Peyer's patch (tissue), 4 donors: ENCODE data around the gene MGLL. TPM values are rescaled to one million over a fixed set of nuclear protein-coding genes. Genes with fewer than 3 reads are reported as not detected.

Experiments
- DNase-seq, 3 donors: peaks; one replicate each; pipeline ENCODE4 v3.0.0-alpha.2; 2017 to 2019
- H3K27ac ChIP-seq, 4 donors: fragments of 200-600 bp; sonication (generic); one replicate each; pipeline ENCODE4 v1.5.1; 2016 to 2019
- H3K27me3 ChIP-seq, 2 donors: fragments of 200-600 bp; sonication (generic); one replicate each; pipeline ENCODE4 v1.5.1; 2019
- H3K36me3 ChIP-seq, 3 donors: fragments of 200-600 bp; sonication (generic); one replicate each; pipeline ENCODE4 v1.5.1; 2016 to 2019
- H3K4me1 ChIP-seq, 4 donors: fragments of 200-600 bp; sonication (generic); one replicate each; pipeline ENCODE4 v1.5.1; 2016 to 2019
- H3K4me3 ChIP-seq, 4 donors: fragments of 200-600 bp; sonication (generic); 1 replicate in 3 of 4; 2 replicates in 1 of 4; pipeline ENCODE4 v1.5.1; 2016 to 2019; ENCODE audit warnings: mild to moderate bottlenecking in 1 of 4
- H3K9me3 ChIP-seq, 4 donors: fragments of 200-600 bp; sonication (generic); one replicate each; pipeline ENCODE4 v1.5.1; 2016 to 2019; ENCODE audit warnings: mild to moderate bottlenecking in 1 of 4
- POLR2A ChIP-seq, 2 donors: fragments of 450-650 bp; IDR thresholded peaks; one replicate each; pipeline ENCODE4 v1.5.1; 2017; ENCODE audit warnings: antibody characterized with exemption in 2 of 2, mild to moderate bottlenecking in 2 of 2, moderate library complexity in 2 of 2
- total RNA-seq, 4 donors: library from RNA; depleted of rRNA; stranded (reverse); fragments of >200 nt; gene quantifications; one replicate each; pipeline ENCODE4 v1.1.0, GENCODE V29; 2016
- TF ChIP-seq, protein P1 (sequence below), 6 experiments: fragments of 450-650 bp in 4 of 6; fragments of 200-600 bp in 2 of 6; sonication (generic) in 1 of 6; IDR thresholded peaks; one replicate each; pipeline ENCODE4 v1.5.1; 2017 to 2019; ENCODE audit warnings: antibody characterized with exemption in 6 of 6, mild to moderate bottlenecking in 3 of 6, moderate library complexity in 1 of 6

The MGLL gene
- total RNA-seq, 4 donors from 2014 or later = 56.1 to 180 (median 143) TPM

DNA sequence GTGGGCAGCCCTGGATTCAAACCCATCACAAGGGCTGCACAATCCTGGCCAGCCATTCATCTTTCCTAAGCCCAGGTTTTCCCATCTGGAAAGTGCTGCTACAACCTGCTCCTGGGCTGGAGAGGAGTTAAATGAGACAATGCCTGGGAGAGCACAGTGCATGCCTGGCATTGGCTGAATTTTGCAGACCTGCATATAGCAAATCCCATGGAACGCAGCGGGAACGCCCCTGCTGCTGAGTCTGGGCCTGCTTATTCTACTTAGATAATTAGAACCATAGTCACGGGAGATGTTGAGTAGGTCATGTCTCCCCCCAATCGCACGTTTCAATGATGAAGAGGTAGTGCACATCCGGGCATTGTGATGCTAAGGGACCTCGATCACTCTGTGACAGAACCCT, 102.9 kb downstream of the MGLL start:
- no peak overlapping the region for H3K4me3 ChIP-seq
- no peak overlapping the region for H3K27ac ChIP-seq
- no peak for TF ChIP-seq POLR2A (IDR thresholded peaks at IDR 0.05)
- TF ChIP-seq, protein P1, sequence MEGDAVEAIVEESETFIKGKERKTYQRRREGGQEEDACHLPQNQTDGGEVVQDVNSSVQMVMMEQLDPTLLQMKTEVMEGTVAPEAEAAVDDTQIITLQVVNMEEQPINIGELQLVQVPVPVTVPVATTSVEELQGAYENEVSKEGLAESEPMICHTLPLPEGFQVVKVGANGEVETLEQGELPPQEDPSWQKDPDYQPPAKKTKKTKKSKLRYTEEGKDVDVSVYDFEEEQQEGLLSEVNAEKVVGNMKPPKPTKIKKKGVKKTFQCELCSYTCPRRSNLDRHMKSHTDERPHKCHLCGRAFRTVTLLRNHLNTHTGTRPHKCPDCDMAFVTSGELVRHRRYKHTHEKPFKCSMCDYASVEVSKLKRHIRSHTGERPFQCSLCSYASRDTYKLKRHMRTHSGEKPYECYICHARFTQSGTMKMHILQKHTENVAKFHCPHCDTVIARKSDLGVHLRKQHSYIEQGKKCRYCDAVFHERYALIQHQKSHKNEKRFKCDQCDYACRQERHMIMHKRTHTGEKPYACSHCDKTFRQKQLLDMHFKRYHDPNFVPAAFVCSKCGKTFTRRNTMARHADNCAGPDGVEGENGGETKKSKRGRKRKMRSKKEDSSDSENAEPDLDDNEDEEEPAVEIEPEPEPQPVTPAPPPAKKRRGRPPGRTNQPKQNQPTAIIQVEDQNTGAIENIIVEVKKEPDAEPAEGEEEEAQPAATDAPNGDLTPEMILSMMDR (IDR thresholded peaks at IDR 0.05) = no peak
- DNase-seq = peak in 2 of 3 donors; percentile 7 to 11
- peaks cover 0 to 17% (median 0%) of the 10 kb centered on the region in 4 donors for H3K4me1 ChIP-seq
- H3K36me3 ChIP-seq = peaks cover 0 to 36% (median 0%) of the 10 kb centered on the region in 3 donors
- no peaks in the 10 kb centered on the region for H3K9me3 ChIP-seq
- H3K27me3 ChIP-seq = no peaks in the 10 kb centered on the region

DNA sequence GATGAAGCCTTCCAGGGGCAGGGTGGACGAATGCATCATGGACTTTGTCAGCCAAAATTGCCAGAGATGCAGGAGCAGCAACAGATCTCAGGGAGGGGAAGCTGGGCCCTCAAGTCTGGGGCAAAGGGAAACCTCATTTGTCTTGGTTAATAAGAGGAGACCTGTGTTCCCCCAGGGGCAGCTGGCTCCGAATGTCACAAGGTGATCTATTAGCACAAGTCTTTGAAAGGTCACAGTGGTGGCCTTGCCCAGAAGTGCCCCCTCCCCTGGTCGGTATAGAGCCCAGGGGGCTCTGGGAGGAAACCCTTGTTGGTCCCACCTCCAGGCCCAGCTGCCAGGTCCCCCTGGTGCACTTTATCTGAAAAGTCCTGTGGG, 103.4 kb downstream of the MGLL start:
- Histone ChIP-seq H3K9me3 (no peaks in the 10 kb centered on the region), H3K36me3 (peaks cover 0 to 36% (median 0%) of the 10 kb centered on the region in 3 donors), H3K4me3 (no peak overlapping the region), H3K27me3 (no peaks in the 10 kb centered on the region), H3K27ac (no peak overlapping the region), H3K4me1 (peaks cover 0 to 17% (median 0%) of the 10 kb centered on the region in 4 donors)
- DNase-seq = peak in 2 of 3 donors; percentile 20 to 32
- no peak for TF ChIP-seq POLR2A (IDR thresholded peaks at IDR 0.05)
- TF ChIP-seq, protein P1 (IDR thresholded peaks at IDR 0.05) = no peak

DNA sequence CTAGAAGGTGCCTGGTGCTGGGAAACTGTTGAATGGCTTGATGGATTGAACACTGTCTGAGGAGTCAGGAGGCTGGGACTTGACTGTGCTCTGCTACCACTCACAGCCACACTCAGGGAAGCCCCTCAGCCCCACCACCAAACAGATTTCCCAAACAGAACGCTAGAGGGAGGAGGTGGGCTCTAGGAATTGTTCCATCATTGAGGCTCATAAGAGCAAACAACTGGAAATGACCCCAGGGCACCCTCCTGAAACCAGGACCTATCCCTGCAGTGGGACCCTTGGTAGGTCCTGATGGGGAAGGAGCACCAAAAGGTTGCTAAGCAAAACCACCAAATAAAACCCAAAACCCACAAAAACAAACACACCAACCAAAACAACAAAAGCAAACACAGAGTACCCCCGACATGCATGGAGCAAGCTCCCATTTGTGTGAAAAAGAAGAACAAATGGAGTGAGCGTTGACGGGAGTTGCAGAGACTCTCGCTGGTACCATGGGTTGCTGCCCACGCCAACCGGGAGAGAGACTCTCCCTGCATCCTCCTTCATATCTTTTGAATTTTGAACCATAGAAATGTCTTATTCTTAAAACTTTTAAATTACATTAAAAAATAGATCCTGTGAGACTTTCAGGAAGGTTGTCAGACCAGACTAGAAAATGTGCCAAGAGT, 103.9 kb downstream of the MGLL start:
- H3K36me3 ChIP-seq = peaks cover 0 to 40% (median 0%) of the 10 kb centered on the region in 3 donors

DNA sequence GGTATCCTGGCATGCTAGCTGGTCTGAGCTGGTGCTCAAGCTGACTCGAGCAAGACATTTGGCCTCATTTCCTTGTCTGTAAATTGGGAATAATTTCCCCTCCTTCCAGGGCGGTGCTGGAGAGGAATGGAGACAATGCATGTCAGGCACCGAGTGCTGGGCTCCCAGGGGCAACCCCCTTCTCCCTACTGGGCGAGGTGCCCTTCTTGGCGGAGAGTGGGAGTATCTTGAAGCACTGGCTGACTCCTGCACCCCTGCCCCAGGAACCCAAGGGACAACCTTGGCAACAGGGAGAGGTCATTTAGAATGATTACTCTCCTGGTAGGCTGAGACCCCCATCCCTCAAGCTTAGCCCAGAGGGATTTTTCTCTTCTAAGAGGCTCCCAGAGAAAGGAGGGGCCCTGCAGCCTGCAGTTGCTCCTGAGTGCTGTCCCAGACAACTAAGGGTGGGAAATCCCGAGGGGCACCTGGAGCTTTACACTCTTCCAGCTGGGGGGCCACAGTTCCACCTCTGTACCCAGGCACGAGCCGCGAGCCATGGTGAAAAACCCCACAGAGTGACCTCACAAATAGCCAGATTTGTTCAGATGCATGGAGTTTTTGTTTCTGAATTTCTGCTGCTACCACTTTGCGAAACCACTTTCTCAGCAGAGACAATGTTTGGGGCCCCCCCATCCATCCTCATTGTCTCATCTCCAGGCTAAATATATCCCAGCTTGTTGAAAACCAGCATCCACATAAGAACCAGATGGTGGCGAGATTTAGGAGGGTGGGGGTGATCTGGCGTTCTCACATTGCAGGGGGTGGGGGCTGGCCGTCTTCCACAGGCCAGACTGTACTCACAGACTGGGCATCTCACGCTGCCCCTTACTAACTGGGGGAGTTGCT, 104.7 kb downstream of the MGLL start:
- TF ChIP-seq, protein P1 (IDR thresholded peaks at IDR 0.05) = no peak
- TF ChIP-seq POLR2A (IDR thresholded peaks at IDR 0.05) = no peak
- Histone ChIP-seq H3K9me3 (no peaks in the 10 kb centered on the region), H3K27me3 (no peaks in the 10 kb centered on the region), H3K27ac (no peak overlapping the region), H3K4me3 (no peak overlapping the region), H3K36me3 (peaks cover 0 to 42% (median 0%) of the 10 kb centered on the region in 3 donors), H3K4me1 (peaks cover 0 to 13% (median 0%) of the 10 kb centered on the region in 4 donors)
- peak in 1 of 3 donors; percentile 16 for DNase-seq

More for the DNA sequence above, 103.9 kb downstream of the MGLL start:
- peaks cover 0 to 17% (median 0%) of the 10 kb centered on the region in 4 donors for H3K4me1 ChIP-seq
- no peak overlapping the region for H3K27ac ChIP-seq
- TF ChIP-seq, protein P1 (IDR thresholded peaks at IDR 0.05) = no peak
- no peak for TF ChIP-seq POLR2A (IDR thresholded peaks at IDR 0.05)
- DNase-seq = peak in 1 of 3 donors; percentile 5
- H3K27me3 ChIP-seq = no peaks in the 10 kb centered on the region
- H3K4me3 ChIP-seq = no peak overlapping the region
- no peaks in the 10 kb centered on the region for H3K9me3 ChIP-seq

DNA sequence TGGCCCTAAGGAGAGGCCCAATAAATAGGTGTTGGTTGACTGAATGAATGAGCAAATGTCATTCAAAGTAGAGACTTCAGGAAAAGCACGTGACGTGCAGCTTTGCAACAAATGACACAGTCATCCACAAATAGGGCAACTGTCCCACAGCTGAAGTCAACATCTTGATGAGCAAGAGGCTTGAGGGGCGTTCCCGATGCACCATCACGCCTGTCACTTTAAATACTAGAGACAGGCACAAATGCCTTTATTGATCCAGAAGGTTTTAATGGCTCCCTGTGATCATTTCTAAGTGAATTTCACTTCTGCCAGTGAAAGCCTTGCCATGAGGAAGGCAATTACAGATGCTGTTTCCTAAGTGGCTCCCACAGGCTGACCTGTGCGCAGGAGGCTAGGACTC, 105.9 kb downstream of the MGLL start:
- no peak overlapping the region for H3K27ac ChIP-seq
- peaks cover 0 to 5% (median 0%) of the 10 kb centered on the region in 4 donors for H3K4me1 ChIP-seq
- peaks cover 0 to 42% (median 0%) of the 10 kb centered on the region in 3 donors for H3K36me3 ChIP-seq
- H3K4me3 ChIP-seq = no peak overlapping the region
- no peak for DNase-seq
- H3K27me3 ChIP-seq = no peaks in the 10 kb centered on the region
- H3K9me3 ChIP-seq = no peaks in the 10 kb centered on the region
- no peak for TF ChIP-seq POLR2A (IDR thresholded peaks at IDR 0.05)
- TF ChIP-seq, protein P1 (IDR thresholded peaks at IDR 0.05) = no peak
